Esophagus muscularis mucosa (tissue), 4 donors: ENCODE measurements around the gene NUP214. TPM values are rescaled to one million over a fixed set of nuclear protein-coding genes. Genes with fewer than 3 reads are reported as not detected.
A peak's percentile ranks its signal among the peaks of the same experiment; 100 is the strongest.
"Not testable (repeated sequence)": the region's sequence is repeated elsewhere in the genome, so short reads cannot be mapped to it uniquely, and the experiment has no call there.

Source experiments
- DNase-seq: peaks from one replicate; pipeline ENCODE4 v3.0.0-alpha.2; 2017; ENCODE audit errors: extremely low spot score
- H3K27ac ChIP-seq, 4 donors: fragments of 200-600 bp; sonication (generic); replicated peaks in 1 of 4; 1 replicate in 3 of 4; 2 replicates in 1 of 4; pipeline ENCODE4 v1.5.1; 2016 to 2019; ENCODE audit warnings: mild to moderate bottlenecking in 1 of 4
- H3K27me3 ChIP-seq, 4 donors: fragments of 200-600 bp; sonication (generic); one replicate each; pipeline versions ENCODE4 v1.5.1 to v1.6.0; 2016 to 2019
- H3K36me3 ChIP-seq, 4 donors: fragments of 200-600 bp; sonication (generic); one replicate each; pipeline ENCODE4 v1.5.1; 2016 to 2019
- H3K4me1 ChIP-seq, 4 donors: fragments of 200-600 bp; sonication (generic); one replicate each; pipeline ENCODE4 v1.5.1; 2016 to 2019
- H3K4me3 ChIP-seq, 4 donors: fragments of 200-600 bp; sonication (generic); 1 replicate in 2 of 4; 2 replicates in 2 of 4; pipeline ENCODE4 v1.5.1; 2016 to 2019; ENCODE audit warnings: mild to moderate bottlenecking in 4 of 4, moderate library complexity in 1 of 4
- H3K9me3 ChIP-seq, 4 donors: fragments of 200-600 bp; sonication (generic); 1 replicate in 3 of 4; 2 replicates in 1 of 4; pipeline ENCODE4 v1.5.1; 2016 to 2019
- EP300 ChIP-seq: sonication (generic); formaldehyde crosslinking; IDR thresholded peaks from one replicate; pipeline ENCODE4 v1.6.1; 2017; ENCODE audit warnings: antibody characterized with exemption
- POLR2A ChIP-seq: fragments of 450-650 bp; IDR thresholded peaks from one replicate; pipeline ENCODE4 v1.6.1; 2017; ENCODE audit warnings: antibody characterized with exemption, moderate library complexity, mild to moderate bottlenecking, low read depth
- POLR2AphosphoS5 ChIP-seq, 2 donors: sonication (generic); formaldehyde crosslinking; IDR thresholded peaks; one replicate each; pipeline ENCODE4 v1.6.1; 2017; ENCODE audit warnings: antibody characterized with exemption in 2 of 2
- WGBS: methylation state at CpG from one replicate; pipeline ENCODE4 v1.1.5; 2018; 5-methylcytosine and 5-hydroxymethylcytosine counted together
- intact Hi-C: fragments of 100-400 bp; cut with DNase I; formaldehyde crosslinking; loops from one replicate; pipeline ENCODE4 v1.15.1; 2023
- total RNA-seq, 4 donors: library from RNA; depleted of rRNA; stranded (reverse); fragments of >200 nt; gene quantifications; one replicate each; pipeline versions ENCODE4 v1.1.0 to v1.2.1, GENCODE V29; 2016
- TF ChIP-seq, protein P1 (sequence below), 3 experiments: fragments of 200-600 bp in 2 of 3; fragments of 450-650 bp in 1 of 3; sonication (generic) in 2 of 3; IDR thresholded peaks; one replicate each; pipeline ENCODE4 v1.5.1; 2017 to 2019; ENCODE audit warnings: antibody characterized with exemption in 3 of 3, mild to moderate bottlenecking in 2 of 3, moderate library complexity in 1 of 3

The NUP214 gene
- total RNA-seq, 4 donors from 2014 or later: 26.4 to 36.2 (median 28.7) TPM

DNA sequence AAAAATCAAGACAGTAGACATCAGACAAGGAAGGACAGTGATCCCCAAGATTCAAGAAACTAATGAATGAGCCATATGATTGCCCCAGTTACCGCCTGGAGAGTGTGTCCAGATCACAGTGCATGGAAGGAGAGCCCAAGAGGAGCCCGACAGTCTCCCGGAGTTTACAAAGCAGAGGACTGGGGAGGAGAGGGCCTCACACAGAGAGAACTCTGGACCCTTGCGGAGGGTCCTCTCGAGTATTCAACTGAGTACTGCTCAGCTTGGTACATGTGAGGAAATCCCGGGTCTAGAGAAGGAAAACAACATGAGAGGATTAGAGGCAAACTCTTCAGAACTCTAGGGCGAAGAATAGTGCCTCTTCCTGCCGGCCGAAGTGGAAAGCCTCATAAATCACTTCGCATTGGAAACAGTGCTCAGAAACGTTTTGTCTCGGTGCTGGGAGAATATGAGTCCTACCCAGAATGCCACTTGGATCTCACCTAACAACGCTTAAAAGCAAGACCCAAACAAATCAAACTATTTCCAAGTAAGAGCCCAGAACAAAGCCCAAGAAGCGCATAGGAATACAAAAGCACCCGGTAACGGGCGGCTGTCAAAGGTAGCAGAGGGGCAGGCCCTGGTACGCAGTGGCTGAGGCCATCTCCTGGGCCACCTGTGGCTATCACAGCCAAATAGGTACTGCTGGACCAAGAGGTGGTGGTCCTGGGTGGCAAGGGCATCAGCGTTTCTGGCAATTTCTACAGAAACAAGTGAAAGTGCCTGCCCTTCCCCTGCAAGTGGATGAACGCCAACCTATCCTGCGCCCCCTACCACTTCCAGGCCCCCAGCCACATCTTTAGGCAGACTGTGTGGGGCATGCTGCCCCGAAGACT lies 114.9 kb downstream of the NUP214 start:
- intact Hi-C loops: no loop called here
- TF ChIP-seq, protein P1, sequence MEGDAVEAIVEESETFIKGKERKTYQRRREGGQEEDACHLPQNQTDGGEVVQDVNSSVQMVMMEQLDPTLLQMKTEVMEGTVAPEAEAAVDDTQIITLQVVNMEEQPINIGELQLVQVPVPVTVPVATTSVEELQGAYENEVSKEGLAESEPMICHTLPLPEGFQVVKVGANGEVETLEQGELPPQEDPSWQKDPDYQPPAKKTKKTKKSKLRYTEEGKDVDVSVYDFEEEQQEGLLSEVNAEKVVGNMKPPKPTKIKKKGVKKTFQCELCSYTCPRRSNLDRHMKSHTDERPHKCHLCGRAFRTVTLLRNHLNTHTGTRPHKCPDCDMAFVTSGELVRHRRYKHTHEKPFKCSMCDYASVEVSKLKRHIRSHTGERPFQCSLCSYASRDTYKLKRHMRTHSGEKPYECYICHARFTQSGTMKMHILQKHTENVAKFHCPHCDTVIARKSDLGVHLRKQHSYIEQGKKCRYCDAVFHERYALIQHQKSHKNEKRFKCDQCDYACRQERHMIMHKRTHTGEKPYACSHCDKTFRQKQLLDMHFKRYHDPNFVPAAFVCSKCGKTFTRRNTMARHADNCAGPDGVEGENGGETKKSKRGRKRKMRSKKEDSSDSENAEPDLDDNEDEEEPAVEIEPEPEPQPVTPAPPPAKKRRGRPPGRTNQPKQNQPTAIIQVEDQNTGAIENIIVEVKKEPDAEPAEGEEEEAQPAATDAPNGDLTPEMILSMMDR (IDR thresholded peaks at IDR 0.05): no peak
- TF ChIP-seq POLR2A (no peak), POLR2AphosphoS5 (IDR thresholded peaks at IDR 0.05) (no peak), EP300 (no peak)
- Histone ChIP-seq H3K27me3 (no peaks in the 10 kb centered on the region), H3K27ac (no peak overlapping the region), H3K4me3 (no peak overlapping the region), H3K9me3 (no peaks in the 10 kb centered on the region), H3K4me1 (peaks cover 15 to 21% (median 18%) of the 10 kb centered on the region in 4 donors), H3K36me3 (peaks cover 0 to 7% (median 2%) of the 10 kb centered on the region in 4 donors)
- no peak for DNase-seq
- 77% methylated on average over 22 of the region's 22 CpGs for WGBS

DNA sequence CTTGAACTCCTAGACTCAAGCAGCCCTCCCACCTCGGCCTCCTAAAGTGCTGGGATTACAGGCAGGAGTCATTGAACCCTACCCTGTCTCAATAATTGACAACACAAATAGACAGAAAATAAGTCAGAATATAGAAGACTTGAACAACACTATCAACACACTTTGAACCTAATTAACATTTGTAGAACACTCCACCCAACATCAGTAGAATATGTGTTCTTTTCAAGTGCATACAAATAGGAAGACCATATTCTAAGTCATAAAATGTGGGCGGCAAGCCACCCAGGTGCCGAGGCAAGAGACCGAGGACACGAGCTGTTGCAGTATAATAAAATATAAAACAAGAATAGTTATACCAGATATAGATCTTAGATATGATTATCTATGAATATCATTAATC lies 118.9 kb downstream of the NUP214 start:
- intact Hi-C loops, H3K27ac ChIP-seq: not testable (repeated sequence)
- WGBS: 92% methylated on average over 5 of the region's 5 CpGs

DNA sequence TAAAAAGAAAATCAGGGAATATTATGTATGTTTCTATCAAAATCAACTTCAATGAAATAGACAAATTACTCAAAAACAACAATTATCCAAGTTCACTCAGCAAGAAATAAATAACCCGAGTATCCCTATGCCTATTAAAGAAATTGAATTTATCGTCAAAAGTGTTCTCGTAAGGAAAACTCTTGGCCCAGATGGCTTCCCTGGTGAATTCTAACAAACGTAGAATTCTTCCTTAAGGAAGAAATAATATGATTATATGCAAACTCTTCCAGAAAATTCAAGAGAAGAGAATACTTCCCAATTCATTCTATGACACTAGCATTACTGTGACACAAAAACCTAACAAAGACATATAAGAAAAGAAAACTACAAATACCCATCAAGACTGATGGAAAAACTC lies 121.2 kb downstream of the NUP214 start:
- DNase-seq: no peak
- intact Hi-C loops: no loop called here
- WGBS: 86% methylated on average over 4 of the region's 4 CpGs

More for the DNA sequence above, 118.9 kb downstream of the NUP214 start:
- H3K36me3 ChIP-seq, H3K27me3 ChIP-seq, H3K4me1 ChIP-seq, DNase-seq, H3K9me3 ChIP-seq, H3K4me3 ChIP-seq: not testable (repeated sequence)

DNA sequence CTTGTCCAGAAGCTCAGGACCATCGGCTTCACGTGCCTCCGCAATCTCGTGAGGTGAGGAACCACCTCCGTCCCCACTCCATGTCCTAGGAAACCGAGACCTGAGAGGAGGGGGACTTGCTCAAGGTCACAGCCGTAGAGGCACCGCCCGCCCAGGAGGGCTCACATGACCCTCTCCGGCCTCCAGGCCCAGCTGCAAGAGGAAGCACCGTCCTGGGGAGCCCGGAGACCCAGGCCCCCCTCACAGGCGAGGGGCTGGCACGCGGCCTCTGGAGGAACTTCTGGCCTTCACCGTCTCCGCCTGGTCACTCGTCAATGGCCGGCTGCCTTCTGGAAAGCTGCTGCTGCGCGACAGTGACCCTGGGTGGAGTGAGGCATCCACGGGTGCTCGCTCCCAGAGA lies 126.7 kb downstream of the NUP214 start:
- H3K27ac ChIP-seq: no peak overlapping the region
- H3K4me3 ChIP-seq: peak overlapping the region in 3 of 4 donors; percentile 11 to 42 (median 19)
- peaks cover 10 to 20% (median 15%) of the 10 kb centered on the region in 4 donors for H3K4me1 ChIP-seq
- no peaks in the 10 kb centered on the region for H3K27me3 ChIP-seq
- TF ChIP-seq, protein P1 (IDR thresholded peaks at IDR 0.05): no peak
- TF ChIP-seq EP300 (no peak), POLR2AphosphoS5 (IDR thresholded peaks at IDR 0.05) (no peak), POLR2A (no peak)
- intact Hi-C loops: no loop called here
- no peak for DNase-seq
- 90% methylated on average over 8 of the region's 23 CpGs for WGBS
- no peaks in the 10 kb centered on the region for H3K9me3 ChIP-seq
- H3K36me3 ChIP-seq: no peaks in the 10 kb centered on the region

More for the DNA sequence above, 121.2 kb downstream of the NUP214 start:
- no peaks in the 10 kb centered on the region for H3K4me1 ChIP-seq
- H3K9me3 ChIP-seq: no peaks in the 10 kb centered on the region
- H3K4me3 ChIP-seq: no peak overlapping the region
- TF ChIP-seq POLR2A: no peak
- TF ChIP-seq, protein P1 (IDR thresholded peaks at IDR 0.05): no peak
- no peak for TF ChIP-seq EP300
- no peak for TF ChIP-seq POLR2AphosphoS5 (IDR thresholded peaks at IDR 0.05)
- H3K27me3 ChIP-seq: no peaks in the 10 kb centered on the region
- H3K27ac ChIP-seq: no peak overlapping the region
- H3K36me3 ChIP-seq: no peaks in the 10 kb centered on the region

DNA sequence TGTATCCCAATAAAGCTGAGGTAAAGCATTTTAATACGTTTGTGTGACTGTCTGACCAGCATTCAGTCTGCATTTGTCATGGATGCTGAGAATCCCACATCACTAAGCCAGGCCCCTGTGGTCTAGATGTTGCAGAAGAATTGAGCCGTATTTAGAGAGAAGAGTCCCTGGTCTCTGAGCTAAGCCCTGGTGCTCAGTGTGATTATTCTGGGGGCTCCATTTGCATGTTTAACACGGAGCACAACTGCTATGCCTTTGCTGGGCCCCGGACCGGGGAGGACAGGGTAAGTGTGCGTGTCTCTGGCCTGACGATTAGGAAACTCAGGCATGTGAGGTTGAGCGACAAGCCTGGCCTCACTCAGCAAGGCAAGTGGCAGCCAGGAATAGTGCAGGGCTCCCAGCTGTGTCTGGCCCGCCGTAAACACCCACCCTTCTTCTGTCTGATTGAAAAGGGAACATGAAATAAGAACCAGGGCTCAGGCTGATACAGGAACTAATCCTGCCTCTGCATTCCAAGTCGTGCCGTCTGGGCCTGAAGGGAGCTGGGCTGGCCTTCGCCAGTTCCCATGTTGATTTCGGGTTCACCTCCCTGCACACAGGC lies 128.6 kb downstream of the NUP214 start:
- Histone ChIP-seq H3K27ac (peak overlapping the region in 2 of 4 donors; percentile 11 to 34), H3K4me3 (no peak overlapping the region), H3K4me1 (peaks cover 15 to 35% (median 23%) of the 10 kb centered on the region in 4 donors), H3K27me3 (no peaks in the 10 kb centered on the region), H3K9me3 (no peaks in the 10 kb centered on the region), H3K36me3 (peaks cover 0 to 7% (median under 1%) of the 10 kb centered on the region in 4 donors)
- WGBS: 70% methylated on average over 14 of the region's 14 CpGs
- intact Hi-C loops: no loop called here
- DNase-seq: no peak
- TF ChIP-seq POLR2A (no peak), POLR2AphosphoS5 (IDR thresholded peaks at IDR 0.05) (no peak), EP300 (no peak)
- TF ChIP-seq, protein P1 (IDR thresholded peaks at IDR 0.05): no peak
